ENCODE data around the gene MED9. TPM values are rescaled to one million over a fixed set of nuclear protein-coding genes. Genes with fewer than 3 reads are reported as not detected.

MED9 gene
- total and polyA plus RNA-seq, 2 of the 8 experiments (the other 6 are each of a cell fraction or from before 2014, with no cell fraction given) = 15.8 to 19.7 TPM

DNA sequence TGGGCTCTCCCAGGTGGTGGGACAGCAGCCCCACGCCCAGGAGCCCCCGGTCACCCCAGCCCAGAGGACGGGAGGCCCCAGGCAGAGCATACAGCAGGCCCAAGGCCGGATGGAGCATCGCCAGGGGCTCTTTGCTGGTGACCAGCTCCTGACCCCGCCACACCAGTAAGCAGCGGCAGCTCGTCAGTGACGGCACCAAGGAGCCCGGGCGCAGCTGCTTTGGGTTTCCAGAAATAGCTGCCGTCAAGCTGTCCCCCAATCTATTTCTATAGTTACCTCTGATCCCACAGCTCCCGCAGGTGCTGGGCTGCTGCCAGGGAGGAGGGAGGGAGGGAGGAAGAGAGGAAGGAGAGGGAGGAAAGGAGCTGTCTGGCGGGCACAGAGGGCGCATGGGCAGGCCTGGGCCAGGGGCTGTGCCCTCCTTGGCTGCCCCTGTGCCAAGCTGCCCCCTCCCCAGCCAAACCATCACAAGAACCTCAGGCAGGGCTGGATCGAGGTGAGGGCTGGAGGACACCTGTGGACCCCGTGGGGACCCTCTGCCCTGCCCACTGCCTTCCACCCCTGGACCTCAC lies 30.2 kb downstream of the MED9 start (continued):
- TF ChIP-seq, protein P1, sequence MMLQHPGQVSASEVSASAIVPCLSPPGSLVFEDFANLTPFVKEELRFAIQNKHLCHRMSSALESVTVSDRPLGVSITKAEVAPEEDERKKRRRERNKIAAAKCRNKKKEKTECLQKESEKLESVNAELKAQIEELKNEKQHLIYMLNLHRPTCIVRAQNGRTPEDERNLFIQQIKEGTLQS (IDR thresholded peaks at IDR 0.05; ENCODE audit: insufficient read depth, low read depth, low read length) = no peak
- no peak for TF ChIP-seq ZNF274 (IDR thresholded peaks at IDR 0.05; ENCODE audit: borderline replicate concordance, extremely low read depth, low read length)
- TF ChIP-seq TEAD4 (IDR thresholded peaks at IDR 0.05; ENCODE audit: low read depth, low read length) = no peak
